H1 (cell line): ENCODE data around the gene IQCC. TPM values are rescaled to one million over a fixed set of nuclear protein-coding genes. Genes with fewer than 3 reads are reported as not detected.

Experiments
- CTCF ChIA-PET: fragments of 300-600 bp; sonication (Branson Sonifier 250); formaldehyde crosslinking; loops from one replicate; lab custom pipeline; 2021; ENCODE audit not compliant: partially characterized antibody; lab: Charles Lee
- POLR2A ChIA-PET: fragments of 300-600 bp; sonication (Branson Sonifier 250); formaldehyde crosslinking; loops from one replicate; lab custom pipeline; 2021; ENCODE audit warnings: inconsistent platforms; ENCODE audit not compliant: partially characterized antibody; lab: Charles Lee
- DNase-seq, 2 experiments: peaks; one replicate each; pipeline versions ENCODE4 v3.0.0 to v3.0.0-alpha.2; 2010 to 2022; ENCODE audit warnings: low spot score in 2 of 2, low read depth in 1 of 2, mixed read lengths in 1 of 2
- FAIRE-seq: peaks from 2 replicates; lab custom pipeline; 2011; peaks lifted over from hg19 to GRCh38; lab: Jason Lieb, UNC
- H2AFZ ChIP-seq: 2 replicates; pipeline ENCODE4 v1.8.1; 2012; ENCODE audit warnings: low read length, inconsistent platforms
- H2AK5ac ChIP-seq: 2 replicates; pipeline ENCODE4 v1.6.1; 2013; ENCODE audit warnings: low read depth, low read length
- H2BK120ac ChIP-seq: replicated peaks from 2 replicates; pipeline ENCODE3; 2013; ENCODE audit warnings: low read depth, low read length, inconsistent platforms
- H2BK12ac ChIP-seq: 2 replicates; pipeline ENCODE4 v1.6.1; 2013; ENCODE audit warnings: low read depth, low read length
- H2BK15ac ChIP-seq: 2 replicates; pipeline ENCODE4 v1.6.1; 2013; ENCODE audit warnings: low read length
- H2BK20ac ChIP-seq: 2 replicates; pipeline ENCODE4 v1.6.1; 2013; ENCODE audit warnings: low read length
- H2BK5ac ChIP-seq: 2 replicates; pipeline ENCODE4 v1.6.1; 2013; ENCODE audit warnings: low read depth, low read length
- H3K14ac ChIP-seq: 2 replicates; pipeline ENCODE4 v1.6.1; 2013; ENCODE audit warnings: inconsistent platforms; ENCODE audit not compliant: insufficient read length
- H3K18ac ChIP-seq: 2 replicates; pipeline ENCODE4 v1.6.1; 2013; ENCODE audit warnings: low read length; ENCODE audit errors: extremely low read depth
- H3K23ac ChIP-seq: 2 replicates; pipeline ENCODE4 v1.6.1; 2013; ENCODE audit warnings: inconsistent platforms; ENCODE audit not compliant: insufficient read length
- H3K23me2 ChIP-seq: 2 replicates; pipeline ENCODE4 v1.6.1; 2013; ENCODE audit warnings: low read depth, low read length
- H3K27ac ChIP-seq: 2 replicates; pipeline ENCODE4 v1.6.1; 2011; ENCODE audit warnings: low read depth, low read length, inconsistent platforms
- H3K27me3 ChIP-seq, 4 experiments: replicated peaks in 1 of 4; 1 replicate in 1 of 4; 2 replicates in 3 of 4; pipeline versions ENCODE4 v1.6.1 to v1.8.1; 2011 to 2013; ENCODE audit warnings: low read length in 3 of 4, mild to moderate bottlenecking in 3 of 4, inconsistent platforms in 2 of 4, mixed read lengths in 2 of 4, moderate library complexity in 1 of 4; ENCODE audit not compliant: control insufficient read depth in 3 of 4, insufficient read depth in 3 of 4; ENCODE audit errors: extremely low read depth in 1 of 4
- H3K36me3 ChIP-seq, 4 experiments: 2 replicates each; pipeline versions ENCODE4 v1.6.1 to v1.8.1; 2011 to 2013; ENCODE audit warnings: mild to moderate bottlenecking in 4 of 4, low read length in 3 of 4, moderate library complexity in 2 of 4, control low read depth in 1 of 4, inconsistent platforms in 1 of 4; ENCODE audit not compliant: insufficient read depth in 4 of 4, control insufficient read depth in 2 of 4
- H3K4ac ChIP-seq: replicated peaks from 2 replicates; pipeline ENCODE3; 2013; ENCODE audit warnings: low read length, low read depth, mixed read lengths, inconsistent platforms; ENCODE audit not compliant: insufficient read length
- H3K4me1 ChIP-seq, 4 experiments: replicated peaks in 1 of 4; 1 replicate in 1 of 4; 2 replicates in 3 of 4; pipeline versions ENCODE4 v1.6.1 to v1.8.1; 2011 to 2013; ENCODE audit warnings: low read length in 3 of 4, inconsistent platforms in 2 of 4, mixed read lengths in 1 of 4; ENCODE audit not compliant: insufficient read depth in 4 of 4, control insufficient read depth in 3 of 4
- H3K4me2 ChIP-seq, 2 experiments: 2 replicates each; pipeline versions ENCODE4 v1.6.1 to v1.8.1; 2011 to 2013; ENCODE audit warnings: low read depth in 2 of 2, low read length in 2 of 2, control low read depth in 1 of 2, inconsistent platforms in 1 of 2, mild to moderate bottlenecking in 1 of 2; ENCODE audit not compliant: insufficient read depth in 1 of 2
- H3K4me3 ChIP-seq, 4 experiments: fragments of 200-600, 300-600 bp in 1 of 4; sonication (generic), shearing (Covaris generic), sonication (Bioruptor Twin) in 1 of 4; 2 replicates each; pipeline versions ENCODE4 v1.5.1 to v1.8.1; 2011 to 2016; ENCODE audit warnings: low read length in 4 of 4, low read depth in 3 of 4, control low read depth in 2 of 4, inconsistent platforms in 2 of 4, mild to moderate bottlenecking in 2 of 4, mixed read lengths in 1 of 4, moderate library complexity in 1 of 4; ENCODE audit not compliant: insufficient read depth in 2 of 4; ENCODE audit errors: extremely low read depth in 1 of 4
- H3K56ac ChIP-seq: replicated peaks from 2 replicates; pipeline ENCODE3; 2013; ENCODE audit warnings: low read depth, mild to moderate bottlenecking, mixed read lengths, low read length, inconsistent platforms; ENCODE audit not compliant: insufficient read length
- H3K79me1 ChIP-seq: 2 replicates; pipeline ENCODE4 v1.6.1; 2013; ENCODE audit warnings: low read depth, low read length, control low read depth
- H3K79me2 ChIP-seq, 2 experiments: 2 replicates each; pipeline versions ENCODE4 v1.6.1 to v1.8.1; 2012 to 2013; ENCODE audit warnings: low read length in 2 of 2, mild to moderate bottlenecking in 2 of 2, inconsistent platforms in 1 of 2; ENCODE audit not compliant: insufficient read depth in 2 of 2, control insufficient read depth in 1 of 2
- H3K9ac ChIP-seq, 4 experiments: replicated peaks in 1 of 4; 1 replicate in 1 of 4; 2 replicates in 3 of 4; pipeline versions ENCODE4 v1.6.1 to v1.8.1; 2011 to 2013; ENCODE audit warnings: low read depth in 3 of 4, low read length in 3 of 4, control low read depth in 2 of 4, mild to moderate bottlenecking in 2 of 4, moderate library complexity in 2 of 4, inconsistent platforms in 1 of 4; ENCODE audit errors: extremely low read depth in 1 of 4
- H3K9me3 ChIP-seq, 2 experiments: 2 replicates each; pipeline versions ENCODE4 v1.6.1 to v1.8.1; 2012 to 2013; ENCODE audit warnings: mild to moderate bottlenecking in 2 of 2, moderate library complexity in 2 of 2, control low read depth in 1 of 2, inconsistent platforms in 1 of 2, low read depth in 1 of 2, low read length in 1 of 2, mixed read lengths in 1 of 2; ENCODE audit not compliant: insufficient read depth in 2 of 2
- H4K20me1 ChIP-seq, 2 experiments: replicated peaks in 1 of 2; 2 replicates each; pipeline versions ENCODE3 to v1.8.1; 2011 to 2013; ENCODE audit warnings: inconsistent platforms in 2 of 2, low read length in 2 of 2, mild to moderate bottlenecking in 1 of 2; ENCODE audit not compliant: insufficient read depth in 2 of 2, control insufficient read depth in 1 of 2
- H4K5ac ChIP-seq: 2 replicates; pipeline ENCODE4 v1.6.1; 2013; ENCODE audit warnings: low read length, low read depth, mixed read lengths, inconsistent platforms; ENCODE audit not compliant: insufficient read length
- H4K8ac ChIP-seq: 2 replicates; pipeline ENCODE4 v1.8.0; 2013; ENCODE audit warnings: mild to moderate bottlenecking, moderate library complexity, low read length, inconsistent platforms; ENCODE audit not compliant: insufficient read depth; ENCODE audit errors: extremely low read depth
- H4K91ac ChIP-seq: replicated peaks from 2 replicates; pipeline ENCODE3; 2013; ENCODE audit warnings: low read length, mixed read lengths, inconsistent platforms; ENCODE audit not compliant: insufficient read length
- ASH2L ChIP-seq: fragments of 200-600, 300-600 bp; sonication (generic); IDR thresholded peaks from one replicate; pipeline ENCODE4 v1.7.1; 2017; ENCODE audit warnings: low read length
- CEBPB ChIP-seq: IDR thresholded peaks from 2 replicates; pipeline ENCODE4 v1.6.1; 2012; ENCODE audit warnings: low read depth, low read length
- MAFK ChIP-seq: IDR thresholded peaks from 2 replicates; pipeline ENCODE4 v1.6.1; 2012; ENCODE audit warnings: low read depth, mild to moderate bottlenecking, improper control_type of control experiment, low read length
- NRF1 ChIP-seq: IDR thresholded peaks from 2 replicates; pipeline ENCODE4 v1.6.1; 2011; ENCODE audit warnings: mild to moderate bottlenecking, low read depth, low read length, improper control_type of control experiment
- SP2 ChIP-seq: IDR thresholded peaks from 2 replicates; pipeline ENCODE4 v1.6.1; 2012; ENCODE audit warnings: mild to moderate bottlenecking, low read length, inconsistent platforms
- WGBS, 2 experiments: shearing (Covaris generic) in 1 of 2; methylation state at CpG; one replicate each; pipeline versions ENCODE4 v1.1.6 to v1.1.7; 2013 to 2015; ENCODE audit warnings: low lambda C conversion rate in 2 of 2, mixed read lengths in 2 of 2, inconsistent platforms in 1 of 2, low coverage in 1 of 2, missing lambda C conversion rate in 1 of 2; ENCODE audit not compliant: insufficient replicate concordance in 2 of 2, insufficient coverage in 1 of 2, insufficient read length in 1 of 2; ENCODE audit errors: extremely low coverage in 1 of 2, missing lambda C conversion rate in 1 of 2; 5-methylcytosine and 5-hydroxymethylcytosine counted together
- polyA plus RNA-seq, 7 experiments: library from polyadenylated mRNA; depleted of rRNA in 3 of 7; stranded (reverse) in 5 of 7; unstranded in 2 of 7; fragments of >200 nt in 5 of 7; fragments of 200-250 nt in 2 of 7; gene quantifications; 1 replicate in 5 of 7; 2 replicates in 1 of 7; 4 replicates in 1 of 7; pipeline versions ENCODE4 v1.2.1 to v1.2.3, GENCODE V29; 2011 to 2013; ENCODE audit warnings: missing spikeins in 2 of 7, mixed read lengths in 2 of 7
- total RNA-seq: library from RNA; stranded (reverse); fragmentation: NEBNext Ultra II Directional; extraction: Animal tissue kit (Norgen Biotek cat#: 25700); gene quantifications from 2 replicates; pipeline ENCODE4 v1.2.1, GENCODE V29; 2021
- TF ChIP-seq, protein P1 (sequence below): IDR thresholded peaks from 2 replicates; pipeline ENCODE4 v1.6.1; 2012; ENCODE audit warnings: inconsistent platforms
- TF ChIP-seq, protein P2 (sequence below): IDR thresholded peaks from 2 replicates; pipeline ENCODE4 v1.6.1; 2012; ENCODE audit warnings: low read length, inconsistent platforms
- TF ChIP-seq, protein P3 (sequence below): IDR thresholded peaks from 2 replicates; pipeline ENCODE4 v1.6.1; 2011; ENCODE audit warnings: low read length, improper control_type of control experiment

Gene IQCC
- total and polyA plus RNA-seq, 2 of the 8 experiments (the other 6 are each of a cell fraction or from before 2014, with no cell fraction given), result 2.5 to 4.2 TPM

DNA sequence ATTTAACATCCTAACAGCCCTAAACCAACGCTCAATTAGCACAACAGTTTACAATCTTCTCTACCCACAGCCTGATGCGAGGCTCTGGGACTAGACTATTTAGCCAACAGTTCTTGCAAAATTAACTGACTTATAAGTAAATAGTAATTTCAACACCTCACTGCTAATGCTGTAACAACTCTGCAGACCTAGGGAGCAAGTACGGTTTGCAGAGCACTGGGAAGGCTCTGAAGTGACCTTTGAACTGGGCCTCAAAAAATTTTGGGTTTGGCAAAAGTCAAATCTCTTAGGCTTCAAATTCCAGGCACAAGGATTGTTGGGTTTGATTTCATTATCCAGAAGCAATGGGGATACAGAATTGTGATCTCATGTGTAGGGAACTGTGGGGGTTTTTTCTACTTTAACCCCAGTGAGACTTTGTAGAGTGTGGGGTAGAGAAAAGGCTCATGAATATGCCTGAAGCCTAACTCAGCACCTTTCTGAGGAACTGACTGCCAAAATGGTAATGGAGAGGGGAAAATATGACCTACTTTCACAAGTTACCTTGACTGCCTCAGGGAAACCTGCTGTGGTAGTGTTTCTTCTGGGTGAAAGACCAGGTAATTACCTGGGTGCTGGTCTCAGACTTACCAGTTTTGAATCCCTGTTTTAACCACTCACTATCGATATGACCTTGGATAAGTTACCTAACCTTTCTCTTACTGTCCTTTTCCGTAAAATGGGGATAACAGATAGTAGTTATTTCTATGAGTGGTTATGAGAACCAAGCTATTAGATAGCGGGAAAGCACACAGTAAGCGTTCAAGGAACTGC is 26.9 kb upstream of the IQCC start:
- Histone ChIP-seq H3K23ac (no peak overlapping the region), H3K79me1 (peaks cover 3% of the 10 kb centered on the region; the same call in 1 of the 2 replicates), H2BK12ac (no peak overlapping the region), H4K20me1 (no peaks in the 10 kb centered on the region), H3K36me3 (peaks cover 6 to 20% (median 9%) of the 10 kb centered on the region in 4 experiments; a peak in 7 of 8 replicates), H3K56ac (no peak overlapping the region), H2AK5ac (no peak overlapping the region), H3K14ac (no peak overlapping the region), H4K8ac (no peak overlapping the region), H3K23me2 (peaks cover 2% of the 10 kb centered on the region; the same call in 1 of the 2 replicates), H3K9ac (no peak overlapping the region), H2AFZ (peak overlapping the region; percentile 93), H2BK15ac (no peak overlapping the region), H3K9me3 (no peaks in the 10 kb centered on the region), H3K4me3 (peak overlapping the region in 3 of 4 experiments; percentile 17 to 89 (median 36); a peak in 4 of 8 replicates), H4K5ac (no peak overlapping the region), H3K79me2 (peaks cover 2 to 22% of the 10 kb centered on the region in 2 experiments; a peak in 3 of 4 replicates), H2BK5ac (no peak overlapping the region), H3K27ac (no peak overlapping the region; the same call in 1 of the 2 replicates), H3K4ac (no peak overlapping the region), H3K4me1 (peaks cover 8 to 15% (median 10%) of the 10 kb centered on the region in 4 experiments; a peak in 6 of 7 replicates), H4K91ac (no peak overlapping the region), H3K27me3 (no peaks in the 10 kb centered on the region), H2BK20ac (no peak overlapping the region), H2BK120ac (no peak overlapping the region), H3K4me2 (peak overlapping the region; percentile 82 to 91), H3K18ac (no peak overlapping the region)
- WGBS, 2 experiments, result 78% methylated on average over 7 of the region's 7 CpGs; no CpG with 5 or more reads in 1 of the 2 experiments
- ChIA-PET CTCF (interaction anchor here (0.6 to 1.6 kb wide), 3 partner anchors 10 to 68 kb away, joined by 3 to 5 read pairs (median 4); no protein-coding TSS in a partner anchor), POLR2A (interaction anchor here (0.6 to 18.1 kb wide), 20 partner anchors 10 to 472 kb away, joined by 3 to 332 read pairs (median 4); partner anchors contain the start of genes CCDC28B, IQCC, KPNA6 and RBBP4)
- no peak for FAIRE-seq
- no peak for DNase-seq
- TF ChIP-seq SP2 (no peak), CEBPB (no peak), MAFK (no peak), NRF1 (no peak), ASH2L (no peak)
- TF ChIP-seq, protein P1, sequence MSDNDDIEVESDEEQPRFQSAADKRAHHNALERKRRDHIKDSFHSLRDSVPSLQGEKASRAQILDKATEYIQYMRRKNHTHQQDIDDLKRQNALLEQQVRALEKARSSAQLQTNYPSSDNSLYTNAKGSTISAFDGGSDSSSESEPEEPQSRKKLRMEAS, result no peak
- TF ChIP-seq, protein P2, sequence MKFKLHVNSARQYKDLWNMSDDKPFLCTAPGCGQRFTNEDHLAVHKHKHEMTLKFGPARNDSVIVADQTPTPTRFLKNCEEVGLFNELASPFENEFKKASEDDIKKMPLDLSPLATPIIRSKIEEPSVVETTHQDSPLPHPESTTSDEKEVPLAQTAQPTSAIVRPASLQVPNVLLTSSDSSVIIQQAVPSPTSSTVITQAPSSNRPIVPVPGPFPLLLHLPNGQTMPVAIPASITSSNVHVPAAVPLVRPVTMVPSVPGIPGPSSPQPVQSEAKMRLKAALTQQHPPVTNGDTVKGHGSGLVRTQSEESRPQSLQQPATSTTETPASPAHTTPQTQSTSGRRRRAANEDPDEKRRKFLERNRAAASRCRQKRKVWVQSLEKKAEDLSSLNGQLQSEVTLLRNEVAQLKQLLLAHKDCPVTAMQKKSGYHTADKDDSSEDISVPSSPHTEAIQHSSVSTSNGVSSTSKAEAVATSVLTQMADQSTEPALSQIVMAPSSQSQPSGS, result no peak
- TF ChIP-seq, protein P3, sequence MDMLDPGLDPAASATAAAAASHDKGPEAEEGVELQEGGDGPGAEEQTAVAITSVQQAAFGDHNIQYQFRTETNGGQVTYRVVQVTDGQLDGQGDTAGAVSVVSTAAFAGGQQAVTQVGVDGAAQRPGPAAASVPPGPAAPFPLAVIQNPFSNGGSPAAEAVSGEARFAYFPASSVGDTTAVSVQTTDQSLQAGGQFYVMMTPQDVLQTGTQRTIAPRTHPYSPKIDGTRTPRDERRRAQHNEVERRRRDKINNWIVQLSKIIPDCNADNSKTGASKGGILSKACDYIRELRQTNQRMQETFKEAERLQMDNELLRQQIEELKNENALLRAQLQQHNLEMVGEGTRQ, result no peak
